Type B pancreatic cell (in vitro differentiated cells): ENCODE results near the gene PDE6D. TPM values are rescaled to one million over a fixed set of nuclear protein-coding genes. Genes with fewer than 3 reads are reported as not detected.

Experiments used
- DNase-seq: peaks from one replicate; pipeline ENCODE4 v3.0.0; 2021; ENCODE audit warnings: mixed read lengths; ENCODE audit not compliant: unreplicated experiment; ENCODE audit errors: extremely low spot score
- H3K27ac Mint-ChIP-seq: 2 replicates; pipeline ENCODE4 v1.8.0; 2021; ENCODE audit warnings: mild to moderate bottlenecking, mixed read lengths
- H3K27me3 Mint-ChIP-seq: 2 replicates; pipeline ENCODE4 v1.8.0; 2021; ENCODE audit warnings: mixed read lengths
- H3K36me3 Mint-ChIP-seq: 2 replicates; pipeline ENCODE4 v1.8.0; 2021; ENCODE audit warnings: mixed read lengths
- H3K4me1 Mint-ChIP-seq: one replicate; pipeline ENCODE4 v1.8.0; 2021; ENCODE audit warnings: mixed read lengths; ENCODE audit not compliant: unreplicated experiment
- H3K4me3 Mint-ChIP-seq: 2 replicates; pipeline ENCODE4 v1.8.0; 2021; ENCODE audit warnings: mild to moderate bottlenecking, mixed read lengths
- H3K9me3 Mint-ChIP-seq: 2 replicates; pipeline ENCODE4 v1.8.0; 2021; ENCODE audit warnings: mixed read lengths
- CTCF ChIP-seq: fragments of 200-600 bp; sonication (generic); conservative IDR thresholded peaks from 2 replicates; pipeline ENCODE4 v1.5.0; 2021; ENCODE audit warnings: antibody characterized with exemption, mild to moderate bottlenecking
- total RNA-seq: library from RNA; stranded (reverse); gene quantifications from 2 replicates; pipeline ENCODE4 v1.2.1, GENCODE V29; 2021; ENCODE audit warnings: low replicate concordance

The PDE6D gene
- total RNA-seq, 1 donor from 2014 or later = 24.3 TPM

GRCh38 chr2:231685349-231686191 lies 95.5 kb downstream of the PDE6D start:
- no peak overlapping the region for H3K27ac Mint-ChIP-seq
- no peak overlapping the region for H3K4me3 Mint-ChIP-seq

GRCh38 chr2:231684314-231685223 lies 96.5 kb downstream of the PDE6D start:
- Mint-ChIP-seq H3K27me3 (no peaks in the 10 kb centered on the region), H3K4me1 (peaks cover 30% of the 10 kb centered on the region), H3K36me3 (no peaks in the 10 kb centered on the region), H3K27ac (no peak overlapping the region), H3K9me3 (no peaks in the 10 kb centered on the region), H3K4me3 (no peak overlapping the region)
- DNase-seq = no peak
- no peak for TF ChIP-seq CTCF

More at GRCh38 chr2:231685349-231686191, 95.5 kb downstream of the PDE6D start:
- H3K4me1 Mint-ChIP-seq = peaks cover 34% of the 10 kb centered on the region
- DNase-seq = no peak
- peak; percentile 54 for TF ChIP-seq CTCF
- H3K9me3 Mint-ChIP-seq = no peaks in the 10 kb centered on the region
- H3K36me3 Mint-ChIP-seq = no peaks in the 10 kb centered on the region
- H3K27me3 Mint-ChIP-seq = no peaks in the 10 kb centered on the region

DNA sequence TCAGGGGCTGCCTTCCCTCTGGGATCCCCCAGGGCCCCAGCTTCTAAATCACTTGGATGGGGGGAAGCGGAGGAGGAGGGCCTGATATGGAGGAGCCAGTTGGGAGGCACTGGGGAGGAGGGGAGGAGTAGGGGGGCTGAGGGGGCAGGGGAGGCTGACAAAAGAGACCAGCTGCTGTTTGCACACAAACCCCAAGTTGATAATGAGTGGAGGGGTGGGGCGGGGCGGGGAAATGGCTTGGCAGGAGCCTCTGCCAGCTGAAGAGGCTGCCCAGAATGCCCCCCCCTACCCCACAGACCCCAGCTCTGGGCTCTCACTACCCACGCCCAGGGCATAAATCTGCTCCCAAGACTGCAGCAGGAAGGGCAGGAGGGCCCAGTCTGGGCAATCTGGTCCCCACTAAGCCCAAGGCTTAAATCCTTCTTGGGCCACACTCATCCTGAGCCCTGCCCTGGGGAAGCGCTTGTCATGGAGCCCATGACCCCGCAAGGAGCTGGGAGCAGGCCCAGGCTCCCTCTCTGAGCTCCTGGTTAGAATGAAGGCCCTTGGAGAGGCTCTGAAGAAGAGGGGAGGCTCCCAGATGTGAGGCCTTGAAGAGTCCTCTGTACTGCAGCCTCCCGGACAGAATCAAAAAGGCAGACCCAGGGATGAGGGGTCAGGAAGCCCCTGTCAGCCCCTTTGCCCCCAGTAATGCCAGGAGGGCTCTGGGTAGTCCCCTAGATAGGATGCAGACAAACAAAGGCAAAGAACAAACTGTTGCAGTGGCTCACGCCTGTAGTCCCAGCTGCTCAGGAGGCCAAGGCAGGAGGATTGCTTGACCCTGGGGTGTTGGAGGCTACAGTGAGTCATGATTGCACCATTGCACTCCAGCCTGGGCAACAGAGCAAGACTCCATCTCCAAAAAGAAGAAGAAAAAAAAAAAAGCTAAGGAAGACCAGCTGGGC lies 97.5 kb downstream of the PDE6D start:
- Mint-ChIP-seq H3K27me3 (no peaks in the 10 kb centered on the region), H3K27ac (no peak overlapping the region), H3K9me3 (no peaks in the 10 kb centered on the region), H3K4me1 (peaks cover 27% of the 10 kb centered on the region), H3K36me3 (no peaks in the 10 kb centered on the region), H3K4me3 (no peak overlapping the region)
- no peak for TF ChIP-seq CTCF
- DNase-seq = no peak

GRCh38 chr2:231682603-231683291 lies 98.3 kb downstream of the PDE6D start:
- Mint-ChIP-seq H3K36me3 (no peaks in the 10 kb centered on the region), H3K9me3 (no peaks in the 10 kb centered on the region), H3K4me3 (peak overlapping the region; percentile 84), H3K4me1 (peaks cover 29% of the 10 kb centered on the region), H3K27me3 (no peaks in the 10 kb centered on the region), H3K27ac (peak overlapping the region; percentile 97)
- DNase-seq = no peak
- TF ChIP-seq CTCF = no peak

Other genes with a start within 250 kb of the PDE6D start
- gene TEX44, start 188.4 kb downstream of the PDE6D start, total RNA-seq = not detected in 2 replicates
- gene PTMA, start 72.8 kb downstream of the PDE6D start, total RNA-seq = 969 and 1,228 TPM in 2 replicates
- 36.4 and 48.1 TPM in 2 replicates for gene COPS7B, start 5.2 kb upstream of the PDE6D start, total RNA-seq
- gene NPPC, start 145.1 kb upstream of the PDE6D start, total RNA-seq = 1.6 and 5.4 TPM in 2 replicates
- 37.8 and 53.6 TPM in 2 replicates for gene DIS3L2, start 180.4 kb upstream of the PDE6D start, total RNA-seq